Endothelial cell of umbilical vein (primary cell): ENCODE data around the gene C1orf53.

Source experiments
- EZH2 ChIP-seq: IDR thresholded peaks from 2 replicates; pipeline ENCODE4 v1.6.1; 2012; ENCODE audit warnings: borderline replicate concordance, low read depth, mild to moderate bottlenecking, moderate library complexity, low read length, inconsistent platforms; ENCODE audit not compliant: severe bottlenecking
- JUN ChIP-seq: IDR thresholded peaks from 2 replicates; pipeline ENCODE4 v1.6.1; 2011; ENCODE audit warnings: borderline replicate concordance, low read depth; ENCODE audit not compliant: insufficient read length, insufficient read depth
- MYC ChIP-seq: IDR thresholded peaks from one replicate; pipeline ENCODE4 v1.6.1; 2011; ENCODE audit warnings: mild to moderate bottlenecking, low read depth, low read length
- POLR2A ChIP-seq: IDR thresholded peaks from 2 replicates; pipeline ENCODE4 v1.6.1; 2012; ENCODE audit warnings: low read depth, mild to moderate bottlenecking, control low read depth, low read length
- POLR2AphosphoS5 ChIP-seq: IDR thresholded peaks from 2 replicates; pipeline ENCODE4 v1.6.1; 2012; ENCODE audit warnings: low read depth, mild to moderate bottlenecking, control low read depth, low read length, moderate library complexity; ENCODE audit not compliant: insufficient read depth
- TF ChIP-seq, protein P1 (sequence below): IDR thresholded peaks from 2 replicates; pipeline ENCODE4 v1.6.1; 2011; ENCODE audit not compliant: insufficient read depth, insufficient read length
- TF ChIP-seq, protein P2 (sequence below), 2 donors: IDR thresholded peaks; 1 replicate in 1 of 2; 2 replicates in 1 of 2; pipeline ENCODE4 v1.5.1; 2011; ENCODE audit warnings: low read length in 2 of 2, mild to moderate bottlenecking in 2 of 2, moderate library complexity in 2 of 2, control low read depth in 1 of 2, inconsistent platforms in 1 of 2, low read depth in 1 of 2; ENCODE audit not compliant: insufficient read depth in 1 of 2; ENCODE audit errors: extremely low read depth in 1 of 2

DNA sequence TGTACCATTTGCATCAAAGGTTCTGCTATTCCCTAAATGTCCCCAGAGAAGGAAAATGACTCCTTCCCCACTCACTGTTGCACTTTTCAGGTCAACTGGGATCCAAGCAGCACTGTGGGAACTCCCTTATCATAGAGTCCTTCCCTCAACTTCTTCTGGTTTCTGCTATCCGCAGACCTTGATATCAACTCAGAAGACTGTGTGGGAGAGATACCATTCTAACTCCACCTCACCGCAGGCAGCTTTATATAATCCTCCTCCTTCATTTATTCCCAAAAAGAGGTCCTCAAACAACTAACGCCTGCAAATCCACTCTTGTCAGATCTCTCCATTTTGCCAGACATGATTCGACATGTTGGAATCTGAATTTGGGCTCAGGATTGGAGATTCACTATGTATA, 42.1 kb downstream of the C1orf53 start:
- TF ChIP-seq, protein P1, sequence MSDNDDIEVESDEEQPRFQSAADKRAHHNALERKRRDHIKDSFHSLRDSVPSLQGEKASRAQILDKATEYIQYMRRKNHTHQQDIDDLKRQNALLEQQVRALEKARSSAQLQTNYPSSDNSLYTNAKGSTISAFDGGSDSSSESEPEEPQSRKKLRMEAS, result no peak
- TF ChIP-seq, protein P2, sequence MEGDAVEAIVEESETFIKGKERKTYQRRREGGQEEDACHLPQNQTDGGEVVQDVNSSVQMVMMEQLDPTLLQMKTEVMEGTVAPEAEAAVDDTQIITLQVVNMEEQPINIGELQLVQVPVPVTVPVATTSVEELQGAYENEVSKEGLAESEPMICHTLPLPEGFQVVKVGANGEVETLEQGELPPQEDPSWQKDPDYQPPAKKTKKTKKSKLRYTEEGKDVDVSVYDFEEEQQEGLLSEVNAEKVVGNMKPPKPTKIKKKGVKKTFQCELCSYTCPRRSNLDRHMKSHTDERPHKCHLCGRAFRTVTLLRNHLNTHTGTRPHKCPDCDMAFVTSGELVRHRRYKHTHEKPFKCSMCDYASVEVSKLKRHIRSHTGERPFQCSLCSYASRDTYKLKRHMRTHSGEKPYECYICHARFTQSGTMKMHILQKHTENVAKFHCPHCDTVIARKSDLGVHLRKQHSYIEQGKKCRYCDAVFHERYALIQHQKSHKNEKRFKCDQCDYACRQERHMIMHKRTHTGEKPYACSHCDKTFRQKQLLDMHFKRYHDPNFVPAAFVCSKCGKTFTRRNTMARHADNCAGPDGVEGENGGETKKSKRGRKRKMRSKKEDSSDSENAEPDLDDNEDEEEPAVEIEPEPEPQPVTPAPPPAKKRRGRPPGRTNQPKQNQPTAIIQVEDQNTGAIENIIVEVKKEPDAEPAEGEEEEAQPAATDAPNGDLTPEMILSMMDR (IDR thresholded peaks at IDR 0.05; ENCODE audit: extremely low read depth in 1 of 2, insufficient read depth in 1 of 2, low read depth in 1 of 2, low read length in 2 of 2), result no peak
- TF ChIP-seq EZH2 (no peak), POLR2AphosphoS5 (no peak), POLR2A (no peak), MYC (no peak), JUN (no peak)
